Adrenal gland (tissue), 12 donors: ENCODE results near the gene UFD1. TPM values are rescaled to one million over a fixed set of nuclear protein-coding genes. Genes with fewer than 3 reads are reported as not detected.

Experiments
- DNase-seq, 7 donors: peaks; one replicate each; pipeline ENCODE4 v3.0.0-alpha.2; 2019 to 2020
- H3K27ac ChIP-seq, 5 donors: fragments of 200-600 bp; sonication (generic) in 4 of 5; 1 replicate in 3 of 5; 2 replicates in 2 of 5; pipeline versions ENCODE4 v1.5.1 to v1.8.0; 2016 to 2020; ENCODE audit warnings: mild to moderate bottlenecking in 1 of 5
- H3K27me3 ChIP-seq: fragments of 200-600 bp; 2 replicates; pipeline ENCODE4 v1.8.0; 2021
- H3K36me3 ChIP-seq, 2 donors: fragments of 200-600 bp; replicated peaks in 1 of 2; 1 replicate in 1 of 2; 2 replicates in 1 of 2; pipeline versions ENCODE4 v1.5.1 to v1.8.0; 2018 to 2022
- H3K4me1 ChIP-seq, 2 donors: fragments of 200-600 bp; replicated peaks in 1 of 2; 1 replicate in 1 of 2; 2 replicates in 1 of 2; pipeline versions ENCODE4 v1.5.1 to v1.8.0; 2018 to 2021
- H3K4me3 ChIP-seq, 4 donors: fragments of 200-600 bp; sonication (generic) in 3 of 4; one replicate each; pipeline ENCODE4 v1.5.1; 2016 to 2018
- H3K9me3 ChIP-seq, 3 donors: fragments of 200-600 bp; sonication (generic) in 1 of 3; replicated peaks in 1 of 3; 1 replicate in 2 of 3; 2 replicates in 1 of 3; pipeline versions ENCODE4 v1.5.1 to v1.8.0; 2016 to 2021
- CTCF ChIP-seq, 6 experiments: fragments of 450-650 bp in 4 of 6; fragments of 200-600 bp in 2 of 6; sonication (generic) in 1 of 6; IDR thresholded peaks; 1 replicate in 5 of 6; 2 replicates in 1 of 6; pipeline versions ENCODE4 v1.5.1 to v1.8.0; 2016 to 2021; ENCODE audit warnings: antibody characterized with exemption in 6 of 6, mild to moderate bottlenecking in 2 of 6, moderate library complexity in 1 of 6
- POLR2A ChIP-seq, 2 donors: fragments of 450-650 bp; IDR thresholded peaks; one replicate each; pipeline ENCODE4 v1.6.1; 2017; ENCODE audit warnings: antibody characterized with exemption in 2 of 2, mild to moderate bottlenecking in 2 of 2, moderate library complexity in 1 of 2
- WGBS, 4 donors: extraction: QIAGEN DNeasy Blood & Tissue Kit in 2 of 4; methylation state at CpG; one replicate each; pipeline versions ENCODE4 v1.1.5 to v1.1.7; 2013 to 2017; 5-methylcytosine and 5-hydroxymethylcytosine counted together
- intact Hi-C, 2 donors: fragments of 100-400 bp; cut with DNase I; formaldehyde crosslinking; loops; one replicate each; pipeline versions ENCODE4 v1.14.1 to v1.15.0; 2022 to 2023
- polyA plus RNA-seq, 3 donors: library from polyadenylated mRNA; stranded (reverse); fragments of 200-250 nt in 2 of 3; fragments of 350-450 nt in 1 of 3; fragmentation: Illumina TruSeq in 1 of 3; extraction: RNeasy Lipid Tissue Mini Kit (QIAGEN cat#74804) in 1 of 3; gene quantifications; one replicate each; pipeline ENCODE4 v1.2.3, GENCODE V29; 2013 to 2014
- total RNA-seq, 9 donors: library from RNA; depleted of rRNA in 4 of 9; stranded (reverse); fragments of >200 nt in 4 of 9; fragments of 120-200 nt in 1 of 9; fragmentation: NEBNext Ultra II Directional in 1 of 9; extraction: Animal tissue kit (Norgen Biotek cat#: 25700) in 1 of 9; gene quantifications; one replicate each; pipeline versions ENCODE4 v1.1.0 to v1.2.4, GENCODE V29; 2013 to 2023
- donor health status: healthy with polysubstance abuse.
- donor health status: Bipolar disorder and iron deficiency.
- donor health status: DM: yes; HTN: yes; CAD: no.
- donor health status: DM: no; HTN: no; CAD: no.
- donor health status: DM: no; HTN: no; CAD: no.
- donor health status: DM: yes; HTN: yes; CAD: no.

UFD1 gene
- total and polyA plus RNA-seq, 12 donors = 20.1 to 128 (median 45.6) TPM

- Histone ChIP-seq H3K27ac (no peak overlapping the region), H3K4me3 (no peak overlapping the region), H3K27me3 (no peaks in the 10 kb centered on the region), H3K9me3 (no peaks in the 10 kb centered on the region), H3K36me3 (no peaks in the 10 kb centered on the region), H3K4me1 (no peaks in the 10 kb centered on the region)
- 92 to 98% (median 96%) methylated on average over 4 of the region's 4 CpGs for WGBS, 4 donors
- intact Hi-C loops = no loop called here
- no peak for DNase-seq
- TF ChIP-seq CTCF (IDR thresholded peaks at IDR 0.05) (no peak), POLR2A (IDR thresholded peaks at IDR 0.05) (no peak)
These were observed 28.5 kb upstream of the UFD1 start for GRCh38 chr22:19507534-19507861.

- intact Hi-C loops = no loop called here
- Histone ChIP-seq H3K4me3 (no peak overlapping the region), H3K27me3 (no peaks in the 10 kb centered on the region), H3K4me1 (no peaks in the 10 kb centered on the region), H3K9me3 (no peaks in the 10 kb centered on the region), H3K27ac (no peak overlapping the region), H3K36me3 (no peaks in the 10 kb centered on the region)
- 85 to 89% (median 87%) methylated on average over 8 to 10 of the region's 10 CpGs for WGBS, 4 donors
- no peak for TF ChIP-seq CTCF (IDR thresholded peaks at IDR 0.05)
- no peak for TF ChIP-seq POLR2A (IDR thresholded peaks at IDR 0.05)
- DNase-seq = no peak
These were observed 27.2 kb upstream of the UFD1 start for GRCh38 chr22:19506212-19506611.

GRCh38 chr22:19505735-19506126, 26.7 kb upstream of the UFD1 start:
- Histone ChIP-seq H3K36me3 (no peaks in the 10 kb centered on the region), H3K27ac (no peak overlapping the region), H3K4me3 (no peak overlapping the region), H3K27me3 (no peaks in the 10 kb centered on the region), H3K9me3 (no peaks in the 10 kb centered on the region), H3K4me1 (no peaks in the 10 kb centered on the region)
- WGBS, 4 donors = 91 to 97% (median 95%) methylated on average over 5 of the region's 5 CpGs
- TF ChIP-seq CTCF (IDR thresholded peaks at IDR 0.05) (no peak), POLR2A (IDR thresholded peaks at IDR 0.05) (no peak)
- intact Hi-C loops = no loop called here
- no peak for DNase-seq

GRCh38 chr22:19504900-19505734, 26.1 kb upstream of the UFD1 start:
- intact Hi-C loops = no loop called here
- no peak for DNase-seq
- 82 to 94% (median 87%) methylated on average over 15 to 18 of the region's 18 CpGs for WGBS, 4 donors
- Histone ChIP-seq H3K9me3 (no peaks in the 10 kb centered on the region), H3K27me3 (no peaks in the 10 kb centered on the region), H3K4me1 (no peaks in the 10 kb centered on the region), H3K4me3 (no peak overlapping the region), H3K27ac (no peak overlapping the region), H3K36me3 (no peaks in the 10 kb centered on the region)
- TF ChIP-seq CTCF (IDR thresholded peaks at IDR 0.05) = no peak
